ENCODE data around the gene PNPLA7.

Gene PNPLA7

GRCh38 chr9:137581361-137582285, 31.4 kb upstream of the PNPLA7 start:
- TF ChIP-seq CTCF (conservative IDR thresholded peaks at IDR 0.05; ENCODE audit: low read depth, low read length), result no peak
- no peak for DNase-seq (ENCODE audit: low read depth)
- no peak overlapping the region for H3K4me3 ChIP-seq (ENCODE audit: low read length)

GRCh38 chr9:137580954-137581322, 30.7 kb upstream of the PNPLA7 start:
- H3K4me3 ChIP-seq (ENCODE audit: low read length), result no peak overlapping the region
- no peak for DNase-seq (ENCODE audit: low read depth)
- no peak for TF ChIP-seq CTCF (conservative IDR thresholded peaks at IDR 0.05; ENCODE audit: low read depth, low read length)

- DNase-seq (ENCODE audit: low read depth), result no peak
- TF ChIP-seq CTCF (conservative IDR thresholded peaks at IDR 0.05; ENCODE audit: low read depth, low read length), result no peak
- no peak overlapping the region for H3K4me3 ChIP-seq (ENCODE audit: low read length)
These were observed 30.2 kb upstream of the PNPLA7 start for GRCh38 chr9:137580209-137580953.

- DNase-seq (ENCODE audit: low read depth), result no peak
- peak overlapping the region; percentile 54 for H3K4me3 ChIP-seq (ENCODE audit: low read length)
- no peak for TF ChIP-seq CTCF (conservative IDR thresholded peaks at IDR 0.05; ENCODE audit: low read depth, low read length)
These were observed 29.0 kb upstream of the PNPLA7 start for GRCh38 chr9:137579259-137579604.

- peak within 1 kb of the TSS; percentile 78 for H3K4me3 ChIP-seq (ENCODE audit: low read length)
- TF ChIP-seq CTCF (conservative IDR thresholded peaks at IDR 0.05; ENCODE audit: low read depth, low read length), result peak; percentile 85
- DNase-seq (ENCODE audit: low read depth), result peak; percentile 58
These were observed 28.5 kb upstream of the PNPLA7 start, which contains the start of gene DPH7 for GRCh38 chr9:137578518-137579258. DPH7 (minus strand) TSS chr9:137578925; CDS start chr9:137578777, 148 bp downstream.

- no peak for DNase-seq (ENCODE audit: low read depth)
- H3K4me3 ChIP-seq (ENCODE audit: low read length), result no peak overlapping the region
- TF ChIP-seq CTCF (conservative IDR thresholded peaks at IDR 0.05; ENCODE audit: low read depth, low read length), result no peak
These were observed 25.7 kb upstream of the PNPLA7 start for GRCh38 chr9:137575716-137576411.
